KBM-7 (cell line): ENCODE measurements around the gene SMC1A.
"Not testable (repeated sequence)": the region's sequence is repeated elsewhere in the genome, so short reads cannot be mapped to it uniquely, and the experiment has no call there.

ENCODE experiments used
- DNase-seq: peaks from one replicate; pipeline ENCODE4 v3.0.0-alpha.2; 2015
- in situ Hi-C: fragments of 300-500 bp; cut with MboI; formaldehyde crosslinking; loops from 2 replicates; pipeline ENCODE4 v1.14.3; 2020; ENCODE audit warnings: low sequenced_read_pairs, low pct_unique_long_range_greater_than_20kb, mixed read lengths

The SMC1A gene

GRCh38 chrX:53366454-53366853 is 56.0 kb downstream of the SMC1A start:
- DNase-seq, in situ Hi-C loops: not testable (repeated sequence)

- in situ Hi-C loops: no loop called here
- peak; percentile 65 for DNase-seq
Measured at GRCh38 chrX:53362449-53362848, 60.0 kb downstream of the SMC1A start.

- in situ Hi-C loops: no loop called here
- DNase-seq: no peak
Measured at GRCh38 chrX:53357799-53358530, 64.5 kb downstream of the SMC1A start.

GRCh38 chrX:53356186-53356585 is 66.3 kb downstream of the SMC1A start:
- in situ Hi-C loops: no loop called here
- no peak for DNase-seq

GRCh38 chrX:53354669-53355068 is 67.8 kb downstream of the SMC1A start:
- in situ Hi-C loops: no loop called here
- DNase-seq: no peak

- no peak for DNase-seq
- in situ Hi-C loops: no loop called here
Measured at GRCh38 chrX:53347948-53348347, 74.5 kb downstream of the SMC1A start.

GRCh38 chrX:53340852-53341645 is 81.4 kb downstream of the SMC1A start:
- in situ Hi-C loops: no loop called here
- no peak for DNase-seq

- in situ Hi-C loops: no loop called here
- no peak for DNase-seq
Measured at GRCh38 chrX:53337101-53337500, 85.4 kb downstream of the SMC1A start.

- DNase-seq: no peak
- in situ Hi-C loops: no loop called here
Measured at GRCh38 chrX:53333853-53334252, 88.6 kb downstream of the SMC1A start.

GRCh38 chrX:53332204-53332603 is 90.2 kb downstream of the SMC1A start:
- DNase-seq: no peak
- in situ Hi-C loops: no loop called here

GRCh38 chrX:53330331-53330730 is 92.1 kb downstream of the SMC1A start:
- in situ Hi-C loops: no loop called here
- DNase-seq: no peak

GRCh38 chrX:53324803-53325202 is 97.7 kb downstream of the SMC1A start:
- no peak for DNase-seq
- in situ Hi-C loops: no loop called here
